H9 (cell line): Measurements from ENCODE around the gene TTC28. TPM values are rescaled to one million over a fixed set of nuclear protein-coding genes. Genes with fewer than 3 reads are reported as not detected.

Experiments used
- DNase-seq: peaks from one replicate; pipeline ENCODE4 v3.0.0-alpha.2; 2017
- H2AFZ ChIP-seq: one replicate; pipeline ENCODE4 v1.6.1; 2013; ENCODE audit warnings: mild to moderate bottlenecking, low read length, control low read depth, moderate library complexity
- H2AK5ac ChIP-seq: 2 replicates; pipeline ENCODE4 v1.6.1; 2013; ENCODE audit warnings: low read length, control low read depth, mixed read lengths; ENCODE audit not compliant: insufficient read length
- H2BK120ac ChIP-seq: one replicate; pipeline ENCODE4 v1.6.1; 2013; ENCODE audit warnings: low read depth, mild to moderate bottlenecking, low read length, control low read depth, inconsistent platforms; ENCODE audit not compliant: poor library complexity, severe bottlenecking
- H2BK12ac ChIP-seq: 2 replicates; pipeline ENCODE4 v1.6.1; 2013; ENCODE audit warnings: low read length, control low read depth, mixed read lengths, low read depth; ENCODE audit not compliant: insufficient read length
- H2BK15ac ChIP-seq: 2 replicates; pipeline ENCODE4 v1.6.1; 2013; ENCODE audit warnings: low read depth, low read length, control low read depth
- H2BK20ac ChIP-seq: one replicate; pipeline ENCODE4 v1.6.1; 2013; ENCODE audit warnings: low read depth, mild to moderate bottlenecking, low read length, control low read depth, inconsistent platforms; ENCODE audit not compliant: poor library complexity, severe bottlenecking
- H2BK5ac ChIP-seq: 2 replicates; pipeline ENCODE4 v1.6.1; 2013; ENCODE audit warnings: low read length, control low read depth, mixed read lengths; ENCODE audit not compliant: insufficient read length
- H3K14ac ChIP-seq: 2 replicates; pipeline ENCODE4 v1.6.1; 2013; ENCODE audit warnings: low read length, control low read depth; ENCODE audit not compliant: insufficient read depth
- H3K18ac ChIP-seq: 2 replicates; pipeline ENCODE4 v1.6.1; 2013; ENCODE audit warnings: low read depth, mild to moderate bottlenecking, mixed read lengths, low read length, control low read depth; ENCODE audit not compliant: insufficient read length
- H3K23ac ChIP-seq: 2 replicates; pipeline ENCODE4 v1.6.1; 2013; ENCODE audit warnings: low read length, control low read depth, mixed read lengths, low read depth; ENCODE audit not compliant: insufficient read length
- H3K23me2 ChIP-seq: 2 replicates; pipeline ENCODE4 v1.6.1; 2013; ENCODE audit warnings: low read depth, mild to moderate bottlenecking, mixed read lengths, low read length, control low read depth; ENCODE audit not compliant: insufficient read length, poor library complexity, severe bottlenecking
- H3K27ac ChIP-seq: 2 replicates; pipeline ENCODE4 v1.5.1; 2013; ENCODE audit warnings: low read length, control low read depth, mixed read lengths, low read depth; ENCODE audit not compliant: insufficient read length
- H3K27me3 ChIP-seq: 2 replicates; pipeline ENCODE4 v1.6.1; 2013; ENCODE audit warnings: low read length, control low read depth, inconsistent platforms; ENCODE audit not compliant: insufficient read depth
- H3K4ac ChIP-seq: 2 replicates; pipeline ENCODE4 v1.6.1; 2013; ENCODE audit warnings: low read depth, mild to moderate bottlenecking, control low read depth, inconsistent platforms, low read length, moderate library complexity
- H3K4me1 ChIP-seq: 2 replicates; pipeline ENCODE4 v1.6.1; 2013; ENCODE audit warnings: low read length, control low read depth, inconsistent platforms; ENCODE audit not compliant: insufficient read depth
- H3K4me2 ChIP-seq: 2 replicates; pipeline ENCODE4 v1.6.1; 2013; ENCODE audit warnings: low read length, control low read depth, mixed read lengths; ENCODE audit not compliant: insufficient read length, insufficient read depth
- H3K56ac ChIP-seq: 2 replicates; pipeline ENCODE4 v1.6.1; 2013; ENCODE audit warnings: low read depth, mild to moderate bottlenecking, mixed read lengths, low read length, control low read depth; ENCODE audit not compliant: insufficient read length
- H3K79me1 ChIP-seq: 2 replicates; pipeline ENCODE4 v1.6.1; 2013; ENCODE audit warnings: low read depth, mild to moderate bottlenecking, moderate library complexity, low read length, control low read depth, inconsistent platforms; ENCODE audit not compliant: insufficient read depth, poor library complexity, severe bottlenecking
- H3K79me2 ChIP-seq: 2 replicates; pipeline ENCODE4 v1.6.1; 2013; ENCODE audit warnings: low read length, control low read depth, inconsistent platforms; ENCODE audit not compliant: insufficient read depth
- H3K9ac ChIP-seq: 2 replicates; pipeline ENCODE4 v1.6.1; 2013; ENCODE audit warnings: low read length, control low read depth, mixed read lengths; ENCODE audit not compliant: insufficient read length; ENCODE audit errors: extremely low read depth
- H3K9me3 ChIP-seq: one replicate; pipeline ENCODE4 v1.6.1; 2013; ENCODE audit warnings: low read depth, low read length, inconsistent platforms; ENCODE audit not compliant: control insufficient read depth
- H3T11ph ChIP-seq: one replicate; pipeline ENCODE4 v1.6.1; 2013; ENCODE audit warnings: mild to moderate bottlenecking, low read length, control low read depth, inconsistent platforms
- H4K20me1 ChIP-seq: one replicate; pipeline ENCODE4 v1.6.1; 2013; ENCODE audit not compliant: control insufficient read depth, insufficient read length, insufficient read depth
- H4K5ac ChIP-seq: 2 replicates; pipeline ENCODE4 v1.6.1; 2013; ENCODE audit warnings: low read depth, mild to moderate bottlenecking, mixed read lengths, low read length, control low read depth; ENCODE audit not compliant: insufficient read length
- H4K8ac ChIP-seq: replicated peaks from 2 replicates; pipeline ENCODE4 v1.6.1; 2013; ENCODE audit warnings: low read length, control low read depth, mixed read lengths, low read depth; ENCODE audit not compliant: insufficient read length
- H4K91ac ChIP-seq: 2 replicates; pipeline ENCODE4 v1.6.1; 2013; ENCODE audit warnings: low read depth, mild to moderate bottlenecking, moderate library complexity, mixed read lengths, low read length, control low read depth; ENCODE audit not compliant: insufficient read length
- H3K27ac Mint-ChIP-seq, 3 experiments: 2 replicates in 2 of 3; 3 replicates in 1 of 3; pipeline ENCODE4 v1.8.0; 2020 to 2021; ENCODE audit warnings: mixed read lengths in 3 of 3, mild to moderate bottlenecking in 1 of 3, moderate library complexity in 1 of 3
- H3K27me3 Mint-ChIP-seq: 2 replicates; pipeline ENCODE4 v1.8.0; 2021; ENCODE audit warnings: low read depth, mild to moderate bottlenecking, moderate library complexity, mixed read lengths
- H3K36me3 Mint-ChIP-seq, 3 experiments: 2 replicates in 2 of 3; 3 replicates in 1 of 3; pipeline ENCODE4 v1.8.0; 2020 to 2021; ENCODE audit warnings: low read depth in 3 of 3, mixed read lengths in 3 of 3; ENCODE audit not compliant: insufficient read depth in 1 of 3
- H3K4me1 Mint-ChIP-seq, 2 experiments: 2 replicates each; pipeline ENCODE4 v1.8.0; 2020; ENCODE audit warnings: mixed read lengths in 2 of 2
- H3K4me3 Mint-ChIP-seq, 2 experiments: 2 replicates in 1 of 2; 3 replicates in 1 of 2; pipeline ENCODE4 v1.8.0; 2020 to 2021; ENCODE audit warnings: mild to moderate bottlenecking in 2 of 2, mixed read lengths in 2 of 2, moderate library complexity in 1 of 2
- H3K9me3 Mint-ChIP-seq, 2 experiments: 2 replicates in 1 of 2; 3 replicates in 1 of 2; pipeline ENCODE4 v1.8.0; 2020; ENCODE audit warnings: mild to moderate bottlenecking in 2 of 2, mixed read lengths in 2 of 2, moderate library complexity in 1 of 2
- CTCF ChIP-seq: fragments of 200-600 bp; sonication (generic); conservative IDR thresholded peaks from 3 replicates; pipeline ENCODE4 v1.8.0; 2021; ENCODE audit warnings: antibody characterized with exemption, mild to moderate bottlenecking
- total RNA-seq: library from RNA; stranded (reverse); gene quantifications from 2 replicates; pipeline ENCODE4 v1.2.1, GENCODE V29; 2021

TTC28 gene
- total RNA-seq, 1 experiment from 2014 or later = 13.6 TPM

- H3K27ac ChIP-seq = no peak overlapping the region
- no peaks in the 10 kb centered on the region for H3K9me3 ChIP-seq
- Mint-ChIP-seq H3K27ac (peak overlapping the region in 1 of 3 experiments; percentile 96; a peak in 1 of 7 replicates), H3K4me1 (no peaks in the 10 kb centered on the region), H3K9me3 (peaks cover 3 to 7% of the 10 kb centered on the region in 2 experiments; a peak in 4 of 5 replicates), H3K36me3 (peaks cover 2 to 6% (median 2%) of the 10 kb centered on the region in 3 experiments), H3K27me3 (no peaks in the 10 kb centered on the region), H3K4me3 (no peak overlapping the region)
- H2AK5ac ChIP-seq = no peak overlapping the region
- no peak overlapping the region for H3K9ac ChIP-seq
- H2BK120ac ChIP-seq = no peak overlapping the region
- H3K56ac ChIP-seq = no peak overlapping the region
- no peak overlapping the region for H3K14ac ChIP-seq
- H2BK15ac ChIP-seq = no peak overlapping the region
- H4K20me1 ChIP-seq = no peaks in the 10 kb centered on the region
- no peak overlapping the region for H4K8ac ChIP-seq
- DNase-seq = no peak
- H3K23me2 ChIP-seq = no peaks in the 10 kb centered on the region
- H2BK12ac ChIP-seq = no peak overlapping the region
- H3K4me2 ChIP-seq = no peak overlapping the region
- no peak overlapping the region for H3K4ac ChIP-seq
- TF ChIP-seq CTCF = no peak
- H3K27me3 ChIP-seq = no peaks in the 10 kb centered on the region
- no peaks in the 10 kb centered on the region for H3K79me2 ChIP-seq
- H3K18ac ChIP-seq = no peak overlapping the region
- H4K5ac ChIP-seq = no peak overlapping the region
- H3K79me1 ChIP-seq = no peaks in the 10 kb centered on the region
- H2BK5ac ChIP-seq = no peak overlapping the region
- no peak overlapping the region for H3K23ac ChIP-seq
- H3K4me1 ChIP-seq = no peaks in the 10 kb centered on the region
- no peak overlapping the region for H2AFZ ChIP-seq
- H2BK20ac ChIP-seq = no peak overlapping the region
- no peak overlapping the region for H3T11ph ChIP-seq
- no peak overlapping the region for H4K91ac ChIP-seq
These were observed 281.3 kb downstream of the TTC28 start for GRCh38 chr22:28398355-28398754.
